NCI-H2029 (cell line): Measurements from ENCODE around the gene KCNJ6.
"Not testable (repeated sequence)": the region's sequence is repeated elsewhere in the genome, so short reads cannot be mapped to it uniquely, and the experiment has no call there.

Experiments
- DNase-seq: peaks from one replicate; lab custom pipeline; 2025; lab: John Stamatoyannopoulos, UW

KCNJ6 gene

GRCh38 chr21:37675202-37675801 lies 241.0 kb downstream of the KCNJ6 start:
- DNase-seq, result peak; percentile 27

GRCh38 chr21:37673801-37674575 lies 242.3 kb downstream of the KCNJ6 start:
- DNase-seq, result no peak

- DNase-seq, result no peak
Observed at GRCh38 chr21:37671381-37671780, 244.9 kb downstream of the KCNJ6 start.

- DNase-seq, result peak; percentile 48
Observed at GRCh38 chr21:37670883-37671282, 245.4 kb downstream of the KCNJ6 start.

- no peak for DNase-seq
Observed at GRCh38 chr21:37669249-37669648, 247.0 kb downstream of the KCNJ6 start.

- DNase-seq, result no peak
Observed at GRCh38 chr21:37668462-37669239, 247.6 kb downstream of the KCNJ6 start.

- DNase-seq, result no peak
Observed at GRCh38 chr21:37667380-37667779, 248.9 kb downstream of the KCNJ6 start.

- DNase-seq, result no peak
Observed at GRCh38 chr21:37665230-37666024, 250.8 kb downstream of the KCNJ6 start.

- not testable (repeated sequence) for DNase-seq
Observed at GRCh38 chr21:37662227-37662626, 254.0 kb downstream of the KCNJ6 start.

- no peak for DNase-seq
Observed at GRCh38 chr21:37660709-37661108, 255.5 kb downstream of the KCNJ6 start.

GRCh38 chr21:37659874-37660273 lies 256.4 kb downstream of the KCNJ6 start:
- no peak for DNase-seq

- no peak for DNase-seq
Observed at GRCh38 chr21:37658817-37659458, 257.3 kb downstream of the KCNJ6 start.

- DNase-seq, result no peak
Observed at GRCh38 chr21:37658121-37658816, 258.0 kb downstream of the KCNJ6 start.

GRCh38 chr21:37656899-37657298 lies 259.4 kb downstream of the KCNJ6 start:
- DNase-seq, result no peak

- DNase-seq, result no peak
Observed at GRCh38 chr21:37655611-37656300, 260.5 kb downstream of the KCNJ6 start.

GRCh38 chr21:37654596-37654995 lies 261.7 kb downstream of the KCNJ6 start:
- DNase-seq, result no peak

GRCh38 chr21:37653201-37653600 lies 263.1 kb downstream of the KCNJ6 start:
- DNase-seq, result no peak

GRCh38 chr21:37647781-37648180 lies 268.5 kb downstream of the KCNJ6 start:
- no peak for DNase-seq

- DNase-seq, result not testable (repeated sequence)
Observed at GRCh38 chr21:37646761-37647160, 269.5 kb downstream of the KCNJ6 start.

GRCh38 chr21:37645848-37646247 lies 270.4 kb downstream of the KCNJ6 start:
- no peak for DNase-seq
